Choroid plexus epithelial cell (primary cell): Measurements from ENCODE around the gene CHST11.

ENCODE experiments used
- DNase-seq: peaks from one replicate; pipeline ENCODE4 v3.0.0-alpha.2; 2010; ENCODE audit warnings: low read depth
- H3K4me3 ChIP-seq: 2 replicates; pipeline ENCODE4 v1.5.1; 2011; ENCODE audit warnings: low read depth, mild to moderate bottlenecking, control low read depth, low read length, moderate library complexity
- TF ChIP-seq, protein P1 (sequence below): conservative IDR thresholded peaks from 2 replicates; pipeline ENCODE4 v1.5.1; 2011; ENCODE audit warnings: low read depth, mild to moderate bottlenecking, control low read depth, inconsistent platforms, low read length, moderate library complexity

Gene CHST11

DNA sequence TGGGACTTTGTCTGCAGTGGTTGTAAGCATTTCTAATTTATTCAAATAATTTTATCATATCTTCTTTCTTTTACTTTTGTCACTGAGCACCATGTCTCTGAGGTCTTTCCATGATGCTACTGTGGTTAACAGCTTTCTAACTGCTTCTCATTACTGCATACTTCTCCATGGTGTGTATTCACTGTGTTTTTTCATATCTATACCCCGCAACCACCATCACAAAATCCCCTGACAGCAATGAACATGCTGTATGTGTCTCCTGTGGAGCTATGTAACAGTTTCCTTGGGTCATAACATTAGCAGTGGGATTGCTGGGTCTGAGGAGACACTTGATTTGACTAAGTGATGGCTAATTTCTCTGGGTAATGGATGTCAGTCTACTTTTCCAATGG lies 29.2 kb upstream of the CHST11 start:
- TF ChIP-seq, protein P1, sequence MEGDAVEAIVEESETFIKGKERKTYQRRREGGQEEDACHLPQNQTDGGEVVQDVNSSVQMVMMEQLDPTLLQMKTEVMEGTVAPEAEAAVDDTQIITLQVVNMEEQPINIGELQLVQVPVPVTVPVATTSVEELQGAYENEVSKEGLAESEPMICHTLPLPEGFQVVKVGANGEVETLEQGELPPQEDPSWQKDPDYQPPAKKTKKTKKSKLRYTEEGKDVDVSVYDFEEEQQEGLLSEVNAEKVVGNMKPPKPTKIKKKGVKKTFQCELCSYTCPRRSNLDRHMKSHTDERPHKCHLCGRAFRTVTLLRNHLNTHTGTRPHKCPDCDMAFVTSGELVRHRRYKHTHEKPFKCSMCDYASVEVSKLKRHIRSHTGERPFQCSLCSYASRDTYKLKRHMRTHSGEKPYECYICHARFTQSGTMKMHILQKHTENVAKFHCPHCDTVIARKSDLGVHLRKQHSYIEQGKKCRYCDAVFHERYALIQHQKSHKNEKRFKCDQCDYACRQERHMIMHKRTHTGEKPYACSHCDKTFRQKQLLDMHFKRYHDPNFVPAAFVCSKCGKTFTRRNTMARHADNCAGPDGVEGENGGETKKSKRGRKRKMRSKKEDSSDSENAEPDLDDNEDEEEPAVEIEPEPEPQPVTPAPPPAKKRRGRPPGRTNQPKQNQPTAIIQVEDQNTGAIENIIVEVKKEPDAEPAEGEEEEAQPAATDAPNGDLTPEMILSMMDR = no peak
- no peak overlapping the region for H3K4me3 ChIP-seq
- DNase-seq = no peak

DNA sequence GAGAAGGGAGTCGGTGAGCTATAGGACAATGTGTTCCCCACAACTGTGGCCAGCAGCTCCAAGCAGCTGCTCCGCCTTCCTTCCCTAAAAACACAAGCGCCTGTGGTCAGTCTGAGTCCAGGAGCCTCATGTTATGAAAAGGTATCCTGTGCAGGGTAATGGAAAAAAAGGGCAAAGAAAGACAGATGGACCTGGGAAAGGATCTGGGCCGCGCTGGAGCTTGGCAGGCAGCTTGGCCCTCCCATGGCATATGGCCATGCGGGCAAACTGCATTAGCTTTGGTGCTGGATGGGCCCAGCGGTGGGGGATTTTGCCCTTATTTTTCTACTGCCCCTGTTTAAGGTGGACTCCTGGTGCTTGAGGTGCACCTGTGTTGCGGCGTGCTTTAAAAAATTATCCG lies 23.7 kb upstream of the CHST11 start:
- DNase-seq = no peak
- TF ChIP-seq, protein P1 = no peak
- no peak overlapping the region for H3K4me3 ChIP-seq

DNA sequence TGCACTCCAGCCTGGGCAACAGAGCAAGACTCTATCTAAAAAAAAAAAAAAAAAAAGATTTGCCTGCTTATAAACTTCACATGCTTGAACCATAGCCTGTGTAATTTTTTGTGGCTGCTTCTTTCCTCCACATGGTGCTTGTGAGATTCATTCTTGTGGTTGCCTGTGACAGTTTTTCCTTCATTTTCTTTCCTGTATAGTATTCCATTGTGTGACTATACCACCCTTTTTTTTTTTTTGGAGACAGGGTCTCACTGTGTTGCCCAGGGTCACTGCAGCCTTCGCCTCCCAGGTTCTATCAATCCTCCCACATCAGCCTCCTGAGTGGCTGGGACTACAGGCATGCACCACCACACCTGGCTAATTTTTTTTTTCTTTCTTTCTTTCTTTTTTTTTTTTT lies 22.6 kb upstream of the CHST11 start:
- no peak overlapping the region for H3K4me3 ChIP-seq
- TF ChIP-seq, protein P1 = no peak
- DNase-seq = no peak

DNA sequence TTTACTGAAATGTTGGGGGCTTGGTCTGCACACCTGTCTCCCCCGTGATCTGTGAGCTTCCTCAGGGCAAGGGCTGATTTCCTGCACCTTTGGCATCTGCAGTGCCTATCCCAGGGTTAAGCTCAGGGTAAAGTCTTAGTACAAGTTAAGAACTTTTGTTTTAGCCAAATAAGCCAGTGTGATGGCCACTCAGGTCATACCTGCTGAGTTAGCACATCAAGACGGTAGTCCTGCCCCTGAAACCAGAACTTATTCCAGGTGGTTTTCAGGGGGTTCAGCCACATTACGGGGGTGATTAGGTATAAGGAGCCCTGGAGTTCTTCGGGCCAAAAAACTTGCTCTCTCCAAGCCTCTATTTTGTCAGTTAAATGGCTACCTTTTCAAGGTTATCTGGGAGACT lies 21.6 kb upstream of the CHST11 start:
- DNase-seq = no peak
- TF ChIP-seq, protein P1 = no peak
- no peak overlapping the region for H3K4me3 ChIP-seq

DNA sequence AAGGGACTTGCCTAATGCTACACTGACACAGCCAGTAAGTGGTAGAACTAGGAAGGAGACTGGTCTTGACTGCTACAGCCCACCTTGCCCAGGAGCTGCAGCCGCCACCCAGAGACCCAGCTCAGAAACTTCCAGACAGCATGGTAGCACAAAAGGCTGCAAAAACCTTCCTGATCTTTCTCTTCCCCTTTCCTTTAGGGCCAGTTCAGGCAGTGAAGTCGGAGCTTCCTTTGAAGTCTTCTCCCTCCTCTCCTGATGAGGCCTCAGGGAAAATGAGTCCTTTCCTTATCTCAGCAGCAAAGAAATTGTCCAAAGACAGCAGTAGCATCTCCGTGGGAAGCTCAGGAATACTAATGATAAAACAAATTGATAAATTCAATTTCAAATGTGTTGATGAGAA lies 21.0 kb upstream of the CHST11 start:
- no peak overlapping the region for H3K4me3 ChIP-seq
- no peak for DNase-seq
- TF ChIP-seq, protein P1 = no peak

DNA sequence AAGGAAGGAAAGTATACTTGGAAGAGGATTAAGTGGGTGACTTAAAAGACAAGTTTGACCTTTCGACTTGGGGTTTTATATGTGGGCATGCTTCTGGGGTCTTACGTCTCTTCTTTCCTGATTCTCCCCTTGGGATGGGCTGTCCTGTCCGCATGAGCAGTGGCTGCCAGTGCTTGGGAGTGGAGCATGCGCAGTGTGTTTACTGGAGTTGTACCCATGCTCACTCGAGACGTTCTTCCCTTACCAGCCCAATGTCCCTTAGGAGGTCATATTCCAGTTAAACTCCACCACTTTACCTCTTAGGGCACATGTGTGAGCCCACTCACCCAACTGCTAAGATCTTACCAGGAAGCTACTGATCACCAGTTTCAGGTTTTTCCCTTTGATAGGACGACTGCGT lies 20.0 kb upstream of the CHST11 start:
- H3K4me3 ChIP-seq = no peak overlapping the region
- DNase-seq = no peak
- TF ChIP-seq, protein P1 = no peak

DNA sequence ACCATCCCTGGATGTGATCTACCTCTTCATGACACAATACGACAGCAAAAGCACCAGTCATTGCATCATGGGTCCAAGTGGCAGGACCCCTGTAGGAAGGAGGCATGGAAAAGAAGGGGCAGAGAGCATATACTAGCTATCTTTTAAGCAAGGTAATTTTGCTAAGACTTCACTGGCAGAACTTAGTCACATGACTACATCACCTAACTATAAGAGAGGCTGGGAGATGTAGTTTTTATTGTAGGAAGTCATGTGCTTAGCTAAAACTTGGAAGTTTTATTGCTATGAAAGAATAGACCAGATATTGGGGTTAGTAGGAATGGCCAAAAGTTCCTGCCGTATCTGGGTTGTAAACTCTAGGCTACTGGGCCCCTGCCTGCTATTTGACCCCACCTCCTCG lies 18.6 kb upstream of the CHST11 start:
- DNase-seq = no peak
- no peak overlapping the region for H3K4me3 ChIP-seq
- TF ChIP-seq, protein P1 = no peak
